ENCODE results near the gene SLC34A1. TPM values are rescaled to one million over a fixed set of nuclear protein-coding genes. Genes with fewer than 3 reads are reported as not detected.
A peak's percentile ranks its signal among the peaks of the same experiment; 100 is the strongest.

SLC34A1 gene
- total RNA-seq, 3 donors from 2014 or later (not counting 1 experiment from before 2014, with no cell fraction given): 0.50 to 0.66 (median 0.63) TPM

DNA sequence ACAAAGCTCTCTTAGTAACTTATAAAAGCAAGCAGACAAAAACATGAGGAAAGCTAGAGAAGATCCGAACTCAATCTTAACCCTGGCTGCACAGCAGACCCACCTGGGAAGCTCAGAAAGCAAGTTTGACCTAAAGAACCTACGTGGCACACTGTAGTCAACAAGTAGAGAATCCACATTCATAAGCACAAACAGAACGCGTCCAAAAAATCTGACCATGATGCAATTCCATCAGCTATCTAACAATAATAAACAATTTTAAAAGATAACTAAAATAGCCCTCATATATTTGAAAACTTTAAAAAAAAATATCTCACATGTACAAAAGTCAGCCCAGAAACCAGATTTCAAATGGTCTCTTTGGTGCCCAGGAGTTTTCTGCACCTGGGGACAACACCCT is 37.4 kb upstream of the SLC34A1 start:
- ATAC-seq: no peak
- no peaks in the 10 kb centered on the region for H3K9me3 Mint-ChIP-seq
- Histone ChIP-seq H3K4me3 (ENCODE audit: low read length) (no peak overlapping the region), H3K27ac (ENCODE audit: low read length) (no peak overlapping the region), H3K27me3 (ENCODE audit: control insufficient read depth, insufficient read depth, low read length) (no peaks in the 10 kb centered on the region), H3K9me3 (ENCODE audit: control insufficient read depth, insufficient read depth, low read length) (no peaks in the 10 kb centered on the region), H3K36me3 (ENCODE audit: control insufficient read depth, insufficient read depth, low read length) (peaks cover 27% of the 10 kb centered on the region), H3K4me1 (ENCODE audit: control insufficient read depth, insufficient read depth, low read length) (peaks cover 27% of the 10 kb centered on the region)
- WGBS (ENCODE audit: insufficient coverage): 100% methylated on average over 4 of the region's 4 CpGs
- no peaks in the 10 kb centered on the region for H3K27me3 Mint-ChIP-seq (ENCODE audit: low read depth in 2 of 2)
- intact Hi-C loops (cut with micrococcal nuclease): no loop called here
- no peaks in the 10 kb centered on the region for H3K36me3 Mint-ChIP-seq
- DNase-seq: no peak
- H3K4me1 Mint-ChIP-seq: peaks cover 37 to 41% of the 10 kb centered on the region in 2 donors
- H3K4me3 Mint-ChIP-seq: no peak overlapping the region
- no peak overlapping the region for H3K27ac Mint-ChIP-seq
- TF ChIP-seq, protein P1, sequence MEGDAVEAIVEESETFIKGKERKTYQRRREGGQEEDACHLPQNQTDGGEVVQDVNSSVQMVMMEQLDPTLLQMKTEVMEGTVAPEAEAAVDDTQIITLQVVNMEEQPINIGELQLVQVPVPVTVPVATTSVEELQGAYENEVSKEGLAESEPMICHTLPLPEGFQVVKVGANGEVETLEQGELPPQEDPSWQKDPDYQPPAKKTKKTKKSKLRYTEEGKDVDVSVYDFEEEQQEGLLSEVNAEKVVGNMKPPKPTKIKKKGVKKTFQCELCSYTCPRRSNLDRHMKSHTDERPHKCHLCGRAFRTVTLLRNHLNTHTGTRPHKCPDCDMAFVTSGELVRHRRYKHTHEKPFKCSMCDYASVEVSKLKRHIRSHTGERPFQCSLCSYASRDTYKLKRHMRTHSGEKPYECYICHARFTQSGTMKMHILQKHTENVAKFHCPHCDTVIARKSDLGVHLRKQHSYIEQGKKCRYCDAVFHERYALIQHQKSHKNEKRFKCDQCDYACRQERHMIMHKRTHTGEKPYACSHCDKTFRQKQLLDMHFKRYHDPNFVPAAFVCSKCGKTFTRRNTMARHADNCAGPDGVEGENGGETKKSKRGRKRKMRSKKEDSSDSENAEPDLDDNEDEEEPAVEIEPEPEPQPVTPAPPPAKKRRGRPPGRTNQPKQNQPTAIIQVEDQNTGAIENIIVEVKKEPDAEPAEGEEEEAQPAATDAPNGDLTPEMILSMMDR (IDR thresholded peaks at IDR 0.05): no peak

DNA sequence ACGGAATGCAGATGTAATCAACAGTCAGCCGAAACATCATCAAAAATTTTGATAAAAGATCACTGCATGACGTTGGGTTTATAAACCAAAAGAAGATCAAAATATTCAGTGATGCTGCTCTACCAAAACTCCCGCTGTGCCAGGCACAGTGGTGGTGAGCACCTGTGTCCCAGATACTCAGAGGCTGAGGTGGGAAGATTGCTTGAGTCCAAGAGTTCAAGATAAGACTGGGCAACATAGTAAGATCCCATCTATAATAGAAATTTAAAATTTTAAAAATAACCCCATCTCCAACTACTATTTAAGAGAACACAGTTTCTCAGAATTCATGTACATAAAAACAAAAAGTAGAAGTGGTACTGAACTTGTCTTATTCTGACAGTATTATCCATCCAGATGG is 36.5 kb upstream of the SLC34A1 start:
- Mint-ChIP-seq H3K9me3 (no peaks in the 10 kb centered on the region), H3K4me1 (peaks cover 41 to 44% of the 10 kb centered on the region in 2 donors), H3K36me3 (no peaks in the 10 kb centered on the region), H3K27me3 (ENCODE audit: low read depth in 2 of 2) (no peaks in the 10 kb centered on the region), H3K4me3 (no peak overlapping the region), H3K27ac (no peak overlapping the region)
- Histone ChIP-seq H3K4me3 (ENCODE audit: low read length) (no peak overlapping the region), H3K9me3 (ENCODE audit: control insufficient read depth, insufficient read depth, low read length) (no peaks in the 10 kb centered on the region), H3K36me3 (ENCODE audit: control insufficient read depth, insufficient read depth, low read length) (peaks cover 26% of the 10 kb centered on the region), H3K4me1 (ENCODE audit: control insufficient read depth, insufficient read depth, low read length) (peaks cover 33% of the 10 kb centered on the region), H3K27ac (ENCODE audit: low read length) (no peak overlapping the region), H3K27me3 (ENCODE audit: control insufficient read depth, insufficient read depth, low read length) (no peaks in the 10 kb centered on the region)
- intact Hi-C loops (cut with micrococcal nuclease): no loop called here
- DNase-seq (no peak), ATAC-seq (no peak)
- TF ChIP-seq, protein P1 (IDR thresholded peaks at IDR 0.05): no peak
- 93% methylated on average over 4 of the region's 4 CpGs for WGBS (ENCODE audit: insufficient coverage)

DNA sequence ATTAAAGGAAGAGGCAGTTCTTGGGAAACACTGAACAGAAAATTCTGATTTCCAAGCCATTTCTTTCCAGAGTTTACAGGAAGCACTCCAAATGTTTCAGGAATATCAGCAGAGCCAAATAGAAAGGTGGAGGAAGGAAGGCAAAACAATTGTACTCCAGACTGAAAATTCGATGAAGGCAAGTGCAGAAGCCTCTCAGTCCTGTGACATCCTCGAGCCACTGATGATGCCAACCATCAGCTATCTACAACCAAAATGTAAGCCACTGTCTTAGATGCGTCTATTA is 34.9 kb upstream of the SLC34A1 start:
- peaks cover 42 to 44% of the 10 kb centered on the region in 2 donors for H3K4me1 Mint-ChIP-seq
- DNase-seq (no peak), ATAC-seq (no peak)
- peak overlapping the region; percentile 98 to 99 for H3K27ac Mint-ChIP-seq
- peaks cover 23% of the 10 kb centered on the region for H3K36me3 ChIP-seq (ENCODE audit: control insufficient read depth, insufficient read depth, low read length)
- WGBS (ENCODE audit: insufficient coverage): 75% methylated on average over 3 of the region's 3 CpGs
- no peaks in the 10 kb centered on the region for H3K27me3 ChIP-seq (ENCODE audit: control insufficient read depth, insufficient read depth, low read length)
- TF ChIP-seq, protein P1 (IDR thresholded peaks at IDR 0.05): no peak
- no peak overlapping the region for H3K27ac ChIP-seq (ENCODE audit: low read length)
- no peaks in the 10 kb centered on the region for H3K27me3 Mint-ChIP-seq (ENCODE audit: low read depth in 2 of 2)
- intact Hi-C loops (cut with micrococcal nuclease): no loop called here
- H3K9me3 ChIP-seq (ENCODE audit: control insufficient read depth, insufficient read depth, low read length): no peaks in the 10 kb centered on the region
- no peak overlapping the region for H3K4me3 ChIP-seq (ENCODE audit: low read length)
- peaks cover 33% of the 10 kb centered on the region for H3K4me1 ChIP-seq (ENCODE audit: control insufficient read depth, insufficient read depth, low read length)
- no peaks in the 10 kb centered on the region for H3K9me3 Mint-ChIP-seq
- peak overlapping the region; percentile 78 for H3K4me3 Mint-ChIP-seq
- H3K36me3 Mint-ChIP-seq: no peaks in the 10 kb centered on the region

DNA sequence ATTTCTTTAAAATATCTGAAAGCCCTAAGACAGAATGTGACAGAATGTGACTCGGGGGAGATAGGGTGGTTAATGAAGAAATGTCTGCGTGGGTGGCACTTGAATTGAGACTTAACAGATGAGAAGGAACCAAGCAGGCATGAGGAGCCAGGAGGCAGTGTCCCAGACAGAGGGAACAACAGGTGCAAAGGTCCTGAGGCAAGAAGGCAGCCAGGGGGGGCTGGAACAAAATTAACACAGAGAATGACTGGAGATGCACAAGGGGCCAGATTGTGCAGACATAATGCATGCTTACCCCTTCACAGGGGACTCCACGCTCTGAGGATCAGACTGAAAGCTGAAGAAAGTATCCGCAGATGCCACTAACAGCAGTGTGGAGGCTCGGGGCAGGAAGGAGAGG is 34.5 kb upstream of the SLC34A1 start:
- no peaks in the 10 kb centered on the region for H3K36me3 Mint-ChIP-seq
- DNase-seq (no peak), ATAC-seq (no peak)
- Histone ChIP-seq H3K36me3 (ENCODE audit: control insufficient read depth, insufficient read depth, low read length) (peaks cover 23% of the 10 kb centered on the region), H3K4me3 (ENCODE audit: low read length) (no peak overlapping the region), H3K4me1 (ENCODE audit: control insufficient read depth, insufficient read depth, low read length) (peaks cover 33% of the 10 kb centered on the region), H3K27me3 (ENCODE audit: control insufficient read depth, insufficient read depth, low read length) (no peaks in the 10 kb centered on the region), H3K9me3 (ENCODE audit: control insufficient read depth, insufficient read depth, low read length) (no peaks in the 10 kb centered on the region), H3K27ac (ENCODE audit: low read length) (no peak overlapping the region)
- peak overlapping the region; percentile 78 for H3K4me3 Mint-ChIP-seq
- H3K27me3 Mint-ChIP-seq (ENCODE audit: low read depth in 2 of 2): no peaks in the 10 kb centered on the region
- H3K9me3 Mint-ChIP-seq: no peaks in the 10 kb centered on the region
- peak overlapping the region; percentile 98 to 99 for H3K27ac Mint-ChIP-seq
- intact Hi-C loops (cut with micrococcal nuclease): loop anchor here (2.0 kb wide), 1 partner anchor 77 kb away; the partner anchor contains the start of gene GRK6
- 85% methylated on average over 5 of the region's 5 CpGs for WGBS (ENCODE audit: insufficient coverage)
- peaks cover 46 to 48% of the 10 kb centered on the region in 2 donors for H3K4me1 Mint-ChIP-seq
- TF ChIP-seq, protein P1 (IDR thresholded peaks at IDR 0.05): no peak
